Measurements from ENCODE around the gene NEURL1B. TPM values are rescaled to one million over a fixed set of nuclear protein-coding genes. Genes with fewer than 3 reads are reported as not detected.

NEURL1B gene
- total RNA-seq, 4 donors from 2014 or later, result 8.2 to 29.9 (median 10.9) TPM

DNA sequence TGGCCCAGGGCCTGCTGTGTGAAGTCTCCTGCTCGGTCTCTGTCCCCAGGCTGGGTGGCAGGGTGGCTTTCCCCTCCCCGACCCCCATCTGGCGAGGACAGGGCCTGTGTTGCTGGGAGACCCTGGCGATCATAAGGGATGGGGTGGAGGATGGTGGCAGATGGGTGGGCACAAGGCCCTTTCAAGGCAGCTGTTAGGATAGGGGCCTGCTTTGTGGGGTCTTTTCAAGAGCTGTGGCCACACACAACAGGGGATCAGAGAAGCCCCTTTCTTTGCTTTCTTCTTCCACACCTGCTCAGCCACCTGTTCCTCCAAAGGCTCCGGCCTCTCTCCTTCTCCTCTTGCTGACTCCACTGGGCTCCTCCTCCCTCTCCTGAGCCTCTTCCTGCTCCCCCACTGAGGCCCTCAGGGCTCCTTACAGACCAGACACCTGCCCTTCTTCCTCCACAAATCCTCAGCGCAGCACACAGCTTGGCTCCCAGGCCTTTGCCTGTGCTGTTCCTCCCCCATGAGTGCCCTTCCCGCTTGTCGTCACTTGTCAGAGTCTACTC lies 15.0 kb upstream of the NEURL1B start:
- DNase-seq, result no peak
- H3K27me3 ChIP-seq, result no peaks in the 10 kb centered on the region
- no peak overlapping the region for H3K4me3 ChIP-seq (replicated peaks in 1 of 3)
- no peaks in the 10 kb centered on the region for H3K9me3 ChIP-seq
- intact Hi-C loops (cut with DNase I), result no loop called here
- H3K4me1 ChIP-seq, result no peaks in the 10 kb centered on the region
- H3K27ac ChIP-seq, result no peak overlapping the region
- TF ChIP-seq, protein P1, sequence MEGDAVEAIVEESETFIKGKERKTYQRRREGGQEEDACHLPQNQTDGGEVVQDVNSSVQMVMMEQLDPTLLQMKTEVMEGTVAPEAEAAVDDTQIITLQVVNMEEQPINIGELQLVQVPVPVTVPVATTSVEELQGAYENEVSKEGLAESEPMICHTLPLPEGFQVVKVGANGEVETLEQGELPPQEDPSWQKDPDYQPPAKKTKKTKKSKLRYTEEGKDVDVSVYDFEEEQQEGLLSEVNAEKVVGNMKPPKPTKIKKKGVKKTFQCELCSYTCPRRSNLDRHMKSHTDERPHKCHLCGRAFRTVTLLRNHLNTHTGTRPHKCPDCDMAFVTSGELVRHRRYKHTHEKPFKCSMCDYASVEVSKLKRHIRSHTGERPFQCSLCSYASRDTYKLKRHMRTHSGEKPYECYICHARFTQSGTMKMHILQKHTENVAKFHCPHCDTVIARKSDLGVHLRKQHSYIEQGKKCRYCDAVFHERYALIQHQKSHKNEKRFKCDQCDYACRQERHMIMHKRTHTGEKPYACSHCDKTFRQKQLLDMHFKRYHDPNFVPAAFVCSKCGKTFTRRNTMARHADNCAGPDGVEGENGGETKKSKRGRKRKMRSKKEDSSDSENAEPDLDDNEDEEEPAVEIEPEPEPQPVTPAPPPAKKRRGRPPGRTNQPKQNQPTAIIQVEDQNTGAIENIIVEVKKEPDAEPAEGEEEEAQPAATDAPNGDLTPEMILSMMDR (IDR thresholded peaks at IDR 0.05), result no peak
- no peak for TF ChIP-seq POLR2A (IDR thresholded peaks at IDR 0.05)
- WGBS, 2 donors, result 96 to 98% methylated on average over 5 to 8 of the region's 8 CpGs
- no peaks in the 10 kb centered on the region for H3K36me3 ChIP-seq

DNA sequence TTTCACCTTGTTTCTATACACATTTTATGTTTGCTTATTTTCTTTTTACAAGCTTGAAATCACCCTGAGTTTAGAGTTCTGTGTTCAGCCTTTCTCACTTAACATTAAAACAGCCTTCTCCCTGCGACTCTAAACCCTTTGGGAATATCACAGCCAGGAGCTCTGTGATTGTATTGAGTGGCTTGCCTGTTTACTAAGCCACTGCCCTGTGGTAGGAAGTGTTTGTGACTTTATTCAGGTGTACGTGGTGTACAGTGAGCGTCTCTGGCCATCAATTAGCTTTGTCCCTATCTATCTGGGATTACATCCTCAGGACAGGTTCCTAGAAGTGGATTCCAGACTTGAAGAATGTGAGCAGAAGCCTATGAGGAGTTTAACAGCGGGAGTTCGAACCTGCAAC lies 11.0 kb upstream of the NEURL1B start:
- no peak overlapping the region for H3K4me3 ChIP-seq (replicated peaks in 1 of 3)
- no peak for TF ChIP-seq POLR2A (IDR thresholded peaks at IDR 0.05)
- TF ChIP-seq, protein P1 (IDR thresholded peaks at IDR 0.05), result no peak
- intact Hi-C loops (cut with DNase I), result no loop called here
- WGBS, 2 donors, result 80 to 84% methylated on average over 5 of the region's 5 CpGs
- H3K4me1 ChIP-seq, result no peaks in the 10 kb centered on the region
- H3K36me3 ChIP-seq, result no peaks in the 10 kb centered on the region
- H3K27me3 ChIP-seq, result no peaks in the 10 kb centered on the region
- DNase-seq, result no peak
- no peak overlapping the region for H3K27ac ChIP-seq
- H3K9me3 ChIP-seq, result no peaks in the 10 kb centered on the region

DNA sequence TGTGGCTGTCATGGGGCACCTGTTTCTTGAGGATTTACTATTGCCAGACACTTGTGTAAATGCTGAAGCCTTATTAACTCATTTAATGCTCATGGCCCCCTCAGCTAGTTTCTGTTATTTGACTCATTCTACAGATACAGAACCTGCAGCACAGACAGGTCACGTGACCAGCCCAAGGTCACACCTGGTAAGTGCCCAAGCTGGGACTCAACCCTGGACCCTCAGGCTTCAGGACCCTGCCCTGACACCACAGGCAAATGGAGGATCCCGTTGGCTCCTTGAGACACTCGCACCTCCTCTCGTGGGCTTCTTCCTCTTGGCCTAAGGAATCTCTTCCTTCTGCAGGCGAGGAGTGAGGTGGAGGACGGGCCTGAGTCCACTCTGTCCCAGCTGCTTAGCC lies 10.6 kb upstream of the NEURL1B start:
- Histone ChIP-seq H3K4me1 (no peaks in the 10 kb centered on the region), H3K27ac (no peak overlapping the region), H3K4me3 (replicated peaks in 1 of 3) (no peak overlapping the region), H3K27me3 (no peaks in the 10 kb centered on the region), H3K36me3 (no peaks in the 10 kb centered on the region), H3K9me3 (no peaks in the 10 kb centered on the region)
- TF ChIP-seq, protein P1 (IDR thresholded peaks at IDR 0.05), result no peak
- no peak for TF ChIP-seq POLR2A (IDR thresholded peaks at IDR 0.05)
- DNase-seq, result no peak
- intact Hi-C loops (cut with DNase I), result no loop called here
- WGBS, 2 donors, result 92 to 95% methylated on average over 6 of the region's 6 CpGs

DNA sequence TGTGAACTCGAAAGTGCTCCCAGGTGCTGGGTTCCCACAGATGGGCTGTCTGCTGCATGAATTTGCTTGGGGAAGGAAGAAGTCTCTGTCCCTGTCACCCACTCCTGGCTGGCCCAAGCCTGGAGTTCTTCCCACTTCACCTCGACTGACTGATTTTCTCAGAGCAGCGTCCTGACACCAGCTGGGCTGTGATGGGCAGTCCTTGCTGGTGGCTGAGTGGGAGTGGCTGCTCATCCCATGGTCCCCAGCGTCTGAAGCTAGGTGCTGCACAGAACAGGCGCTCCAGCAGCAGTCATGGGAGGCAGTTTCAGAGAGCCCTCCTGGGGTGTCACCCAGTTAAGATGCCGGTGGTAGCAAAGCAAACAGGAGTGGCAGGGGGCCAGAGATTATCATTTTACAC lies 10.1 kb upstream of the NEURL1B start:
- no peaks in the 10 kb centered on the region for H3K36me3 ChIP-seq
- intact Hi-C loops (cut with DNase I), result no loop called here
- H3K27me3 ChIP-seq, result no peaks in the 10 kb centered on the region
- no peak for DNase-seq
- TF ChIP-seq POLR2A (IDR thresholded peaks at IDR 0.05), result no peak
- TF ChIP-seq, protein P1 (IDR thresholded peaks at IDR 0.05), result no peak
- H3K27ac ChIP-seq, result no peak overlapping the region
- no peak overlapping the region for H3K4me3 ChIP-seq (replicated peaks in 1 of 3)
- H3K9me3 ChIP-seq, result no peaks in the 10 kb centered on the region
- H3K4me1 ChIP-seq, result no peaks in the 10 kb centered on the region
- 49 to 63% methylated on average over 5 to 6 of the region's 6 CpGs for WGBS, 2 donors

DNA sequence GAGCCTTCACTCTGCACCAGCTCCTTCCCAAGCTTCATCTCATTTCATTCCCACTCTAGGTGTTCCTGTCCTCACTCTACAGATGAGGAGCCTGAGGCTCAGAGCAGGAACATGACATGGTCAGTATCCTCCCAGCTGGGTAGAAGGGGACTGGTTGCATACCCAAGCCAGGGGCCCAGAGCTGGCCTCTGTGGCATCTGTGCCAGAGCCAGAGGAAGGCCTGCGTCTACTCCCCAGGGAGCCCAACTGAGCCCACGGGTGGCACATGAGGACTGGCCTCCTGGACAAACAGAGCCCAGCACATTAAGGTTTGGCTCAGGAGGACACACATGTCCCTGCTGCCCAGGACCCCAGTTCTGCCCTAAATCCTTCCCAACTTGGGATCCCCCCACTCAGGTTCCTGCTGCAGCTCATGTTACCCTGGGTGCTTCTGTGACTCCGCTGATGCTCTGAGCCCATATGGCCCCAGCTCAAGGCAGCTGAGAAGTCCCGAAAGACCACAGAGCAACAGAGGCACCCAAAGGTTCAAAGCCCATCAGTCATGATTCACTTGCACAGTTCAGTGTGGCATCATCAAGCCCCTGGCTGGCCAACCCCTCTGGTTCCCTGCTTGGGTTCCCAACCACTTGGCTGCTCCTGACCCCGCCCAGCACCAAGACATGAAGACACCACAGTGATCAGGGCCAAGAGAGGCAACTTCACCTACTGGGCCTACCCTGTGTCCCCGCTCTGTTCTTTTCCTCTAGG lies 8.5 kb upstream of the NEURL1B start:
- no peak overlapping the region for H3K27ac ChIP-seq
- H3K4me1 ChIP-seq, result no peaks in the 10 kb centered on the region
- TF ChIP-seq, protein P1 (IDR thresholded peaks at IDR 0.05), result no peak
- no peak for TF ChIP-seq POLR2A (IDR thresholded peaks at IDR 0.05)
- H3K9me3 ChIP-seq, result no peaks in the 10 kb centered on the region
- no peak for DNase-seq
- intact Hi-C loops (cut with DNase I), result no loop called here
- no peaks in the 10 kb centered on the region for H3K36me3 ChIP-seq
- no peaks in the 10 kb centered on the region for H3K27me3 ChIP-seq
- 87 to 91% methylated on average over 6 of the region's 6 CpGs for WGBS, 2 donors
- H3K4me3 ChIP-seq (replicated peaks in 1 of 3), result no peak overlapping the region
